Common myeloid progenitor, CD34-positive (primary cell): ENCODE measurements around the gene DDN.

ENCODE experiments used
- CTCF ChIA-PET: fragments of 350-600 bp; sonication (Branson Sonifier 250); formaldehyde crosslinking; loops from one replicate; lab custom pipeline; 2021; ENCODE audit warnings: antibody characterized with exemption; lab: Charles Lee
- POLR2A ChIA-PET: fragments of 350-600 bp; sonication (Branson Sonifier 250); formaldehyde crosslinking; loops from one replicate; lab custom pipeline; 2021; ENCODE audit warnings: antibody characterized with exemption; lab: Charles Lee
- DNase-seq, 3 donors: peaks; one replicate each; pipeline versions ENCODE4 v3.0.0 to v3.0.0-alpha.2; 2013
- H3K27ac ChIP-seq, 2 experiments: 1 replicate in 1 of 2; 2 replicates in 1 of 2; pipeline ENCODE4 v1.7.0; 2013; ENCODE audit warnings: inconsistent platforms in 2 of 2, low read length in 2 of 2, mild to moderate bottlenecking in 2 of 2, low read depth in 1 of 2, moderate library complexity in 1 of 2; ENCODE audit not compliant: severe bottlenecking in 2 of 2, insufficient read depth in 1 of 2, poor library complexity in 1 of 2
- H3K27me3 ChIP-seq, 5 experiments: replicated peaks in 2 of 5; 1 replicate in 3 of 5; 2 replicates in 2 of 5; pipeline versions ENCODE4 v1.6.1 to v1.7.0; 2013; ENCODE audit warnings: low read length in 4 of 5, mild to moderate bottlenecking in 2 of 5, moderate library complexity in 2 of 5, inconsistent platforms in 1 of 5; ENCODE audit not compliant: insufficient read depth in 5 of 5, control insufficient read depth in 4 of 5
- H3K36me3 ChIP-seq, 4 experiments: 1 replicate in 2 of 4; 2 replicates in 2 of 4; pipeline versions ENCODE4 v1.6.1 to v1.7.0; 2013; ENCODE audit warnings: low read length in 3 of 4, control low read depth in 1 of 4, mild to moderate bottlenecking in 1 of 4; ENCODE audit not compliant: control insufficient read depth in 4 of 4, insufficient read depth in 4 of 4
- H3K4me1 ChIP-seq, 4 experiments: 1 replicate in 3 of 4; 2 replicates in 1 of 4; pipeline versions ENCODE4 v1.6.1 to v1.7.1; 2013; ENCODE audit warnings: low read length in 3 of 4, mild to moderate bottlenecking in 3 of 4, control low read depth in 1 of 4, inconsistent platforms in 1 of 4, moderate library complexity in 1 of 4; ENCODE audit not compliant: control insufficient read depth in 4 of 4, insufficient read depth in 4 of 4; ENCODE audit errors: control extremely low read depth in 1 of 4
- H3K4me3 ChIP-seq, 7 experiments: 1 replicate in 4 of 7; 2 replicates in 3 of 7; pipeline versions ENCODE4 v1.5.1 to v1.7.0; 2013; ENCODE audit warnings: mild to moderate bottlenecking in 7 of 7, low read length in 6 of 7, moderate library complexity in 6 of 7, inconsistent platforms in 2 of 7, low read depth in 2 of 7, control low read depth in 1 of 7; ENCODE audit not compliant: insufficient read depth in 4 of 7, control insufficient read depth in 1 of 7; ENCODE audit errors: extremely low read depth in 1 of 7
- H3K9me3 ChIP-seq, 5 experiments: 1 replicate in 4 of 5; 2 replicates in 1 of 5; pipeline versions ENCODE4 v1.6.1 to v1.7.1; 2013; ENCODE audit warnings: low read length in 4 of 5, mild to moderate bottlenecking in 2 of 5, inconsistent platforms in 1 of 5, low read depth in 1 of 5, moderate library complexity in 1 of 5; ENCODE audit not compliant: control insufficient read depth in 4 of 5, insufficient read depth in 2 of 5; ENCODE audit errors: control extremely low read depth in 1 of 5
- WGBS: methylation state at CpG from one replicate; pipeline ENCODE4 v1.1.5; 2013; ENCODE audit not compliant: insufficient coverage; 5-methylcytosine and 5-hydroxymethylcytosine counted together

The DDN gene

DNA sequence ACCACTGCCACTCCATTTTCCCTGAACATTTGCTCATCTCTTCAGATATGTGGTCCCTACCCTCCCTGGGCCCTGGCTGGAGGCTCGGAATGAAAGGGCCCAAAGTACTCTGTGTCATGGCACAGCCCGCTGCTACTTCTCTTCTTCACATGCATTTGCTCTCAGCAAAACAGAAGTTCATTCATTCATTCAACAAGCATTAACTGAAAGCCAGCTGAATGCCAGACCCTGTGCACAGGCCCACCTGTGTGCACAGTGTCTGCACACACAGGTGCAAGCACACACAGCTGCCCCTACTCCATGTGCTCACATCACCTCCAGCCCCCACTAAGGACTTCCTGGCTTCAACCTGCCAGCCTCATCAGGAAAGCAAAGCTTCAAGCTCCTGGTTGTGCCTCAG lies 13.3 kb downstream of the DDN start:
- whole genome bisulfite sequencing: 100% methylated on average over 1 of the region's 2 CpGs
- H3K4me1 ChIP-seq: peaks cover 0 to 10% (median 8%) of the 10 kb centered on the region in 4 experiments
- no peaks in the 10 kb centered on the region for H3K36me3 ChIP-seq
- no peaks in the 10 kb centered on the region for H3K9me3 ChIP-seq
- no peak overlapping the region for H3K27ac ChIP-seq
- ChIA-PET CTCF (interaction anchor here (1.1 to 75.7 kb wide), 6 partner anchors 5 to 58 kb away, joined by 3 to 1637 read pairs (median 290); partner anchors contain the start of genes ARF3, DDN, FKBP11 and WNT1), POLR2A (interaction anchor here (1.2 kb wide), 1 partner anchor 11 kb away, joined by 3 read pairs; no protein-coding TSS in a partner anchor)
- H3K27me3 ChIP-seq: peaks cover 9 to 84% (median 49%) of the 10 kb centered on the region in 5 experiments
- H3K4me3 ChIP-seq: no peak overlapping the region
- DNase-seq: no peak

DNA sequence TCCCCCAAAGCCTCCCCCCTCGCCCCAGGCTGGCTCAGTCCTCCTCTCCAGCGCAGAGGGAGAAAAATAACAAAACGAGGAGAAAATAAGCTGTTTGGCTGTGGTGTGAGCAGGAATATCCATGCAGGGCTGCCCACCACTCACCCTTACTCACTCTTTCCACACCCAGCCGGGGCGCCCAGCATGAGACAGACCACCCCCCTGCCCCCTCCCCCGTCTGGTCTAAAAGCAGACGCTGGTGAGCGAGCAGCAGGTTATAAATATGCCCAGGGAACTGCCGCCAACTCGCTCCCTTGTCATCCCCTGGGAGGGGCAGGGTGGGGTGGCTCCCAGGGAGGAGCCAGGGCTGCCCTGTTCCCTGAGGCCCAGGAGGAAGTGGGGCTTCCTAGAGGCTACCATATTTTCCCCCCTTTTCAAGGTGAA lies 13.7 kb downstream of the DDN start:
- CTCF ChIA-PET: interaction anchor here (1.1 to 75.7 kb wide), 6 partner anchors 5 to 58 kb away, joined by 3 to 1637 read pairs (median 290); partner anchors contain the start of genes ARF3, DDN, FKBP11 and WNT1
- H3K9me3 ChIP-seq: no peaks in the 10 kb centered on the region
- WGBS: 32% methylated on average over 2 of the region's 10 CpGs
- H3K27me3 ChIP-seq: peaks cover 7 to 86% (median 49%) of the 10 kb centered on the region in 5 experiments
- no peak for DNase-seq
- no peak overlapping the region for H3K4me3 ChIP-seq
- peaks cover 0 to 14% (median 12%) of the 10 kb centered on the region in 4 experiments for H3K4me1 ChIP-seq
- POLR2A ChIA-PET: interaction anchor here (1.2 kb wide), 1 partner anchor 12 kb away, joined by 3 read pairs; no protein-coding TSS in a partner anchor
- H3K36me3 ChIP-seq: no peaks in the 10 kb centered on the region
- H3K27ac ChIP-seq: no peak overlapping the region

DNA sequence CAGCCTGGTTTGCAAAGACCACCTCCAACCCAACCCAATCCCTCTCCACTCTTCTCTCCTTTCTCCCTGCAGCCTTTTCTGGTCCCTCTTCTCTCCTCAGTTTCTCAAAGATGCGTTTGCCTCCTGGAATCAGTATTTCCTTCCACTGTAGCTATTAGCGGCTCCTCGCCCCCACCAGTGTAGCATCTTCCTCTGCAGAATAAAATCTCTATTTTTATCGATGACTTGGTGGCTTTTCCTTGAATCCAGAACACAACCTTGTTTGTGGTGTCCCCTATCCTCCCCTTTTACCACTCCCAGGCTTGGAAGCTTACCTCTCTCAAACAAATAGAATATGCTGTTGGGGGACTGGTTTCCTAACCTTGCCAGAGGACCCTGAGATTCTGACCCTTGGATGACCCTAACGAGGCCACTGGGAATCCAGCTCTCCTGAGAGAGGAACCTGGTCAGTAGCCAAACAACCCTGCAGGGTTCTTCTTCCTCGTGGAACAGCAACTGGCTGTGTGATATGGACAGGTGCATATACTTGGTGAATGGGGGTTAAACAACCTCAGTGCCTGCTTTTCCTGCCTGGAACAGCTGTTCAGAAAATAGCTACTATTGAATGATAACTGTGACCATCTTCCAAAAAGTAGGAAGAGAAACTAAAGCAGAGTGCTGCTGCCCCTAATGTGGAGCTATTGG lies 16.6 kb downstream of the DDN start:
- H3K27me3 ChIP-seq: peaks cover 3 to 97% (median 60%) of the 10 kb centered on the region in 5 experiments
- H3K36me3 ChIP-seq: no peaks in the 10 kb centered on the region
- H3K27ac ChIP-seq: no peak overlapping the region
- ChIA-PET CTCF (interaction anchor here (0.6 to 75.7 kb wide), 5 partner anchors 8 to 699 kb away, joined by 3 to 1637 read pairs (median 578); partner anchors contain the start of genes ARF3, DDN, FKBP11 and WNT1), POLR2A (no interaction called here)
- H3K4me1 ChIP-seq: peaks cover 0 to 42% (median 40%) of the 10 kb centered on the region in 4 experiments
- H3K9me3 ChIP-seq: no peaks in the 10 kb centered on the region
- 80% methylated on average over 6 of the region's 6 CpGs for WGBS
- no peak overlapping the region for H3K4me3 ChIP-seq
- no peak for DNase-seq

DNA sequence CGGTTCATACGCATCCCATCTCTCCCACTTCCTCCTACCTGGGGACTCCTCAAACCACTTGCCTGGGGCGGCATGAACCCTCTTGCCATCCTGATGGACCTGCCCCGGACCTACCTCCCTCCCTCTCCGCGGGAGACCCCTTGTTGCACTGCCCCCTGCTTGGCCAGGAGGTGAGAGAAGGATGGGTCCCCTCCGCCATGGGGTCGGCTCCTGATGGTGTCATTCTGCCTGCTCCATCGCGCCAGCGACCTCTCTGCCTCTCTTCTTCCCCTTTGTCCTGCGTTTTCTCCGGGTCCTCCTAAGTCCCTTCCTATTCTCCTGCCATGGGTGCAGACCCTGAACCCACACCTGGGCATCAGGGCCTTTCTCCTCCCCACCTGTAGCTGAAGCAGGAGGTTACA lies 17.4 kb downstream of the DDN start:
- ChIA-PET POLR2A (interaction anchor here (1.0 kb wide), 1 partner anchor 16 kb away, joined by 3 read pairs; no protein-coding TSS in a partner anchor), CTCF (interaction anchor here (0.6 to 75.7 kb wide), 5 partner anchors 7 to 700 kb away, joined by 3 to 1637 read pairs (median 578); partner anchors contain the start of genes ARF3, DDN, FKBP11 and WNT1)
- Histone ChIP-seq H3K9me3 (no peaks in the 10 kb centered on the region), H3K4me1 (peaks cover 0 to 47% (median 42%) of the 10 kb centered on the region in 4 experiments), H3K27ac (no peak overlapping the region), H3K4me3 (peak overlapping the region in 1 of 7 experiments; percentile 66), H3K36me3 (no peaks in the 10 kb centered on the region), H3K27me3 (peaks cover 6 to 98% (median 55%) of the 10 kb centered on the region in 5 experiments)
- 32% methylated on average over 8 of the region's 13 CpGs for WGBS
- no peak for DNase-seq

DNA sequence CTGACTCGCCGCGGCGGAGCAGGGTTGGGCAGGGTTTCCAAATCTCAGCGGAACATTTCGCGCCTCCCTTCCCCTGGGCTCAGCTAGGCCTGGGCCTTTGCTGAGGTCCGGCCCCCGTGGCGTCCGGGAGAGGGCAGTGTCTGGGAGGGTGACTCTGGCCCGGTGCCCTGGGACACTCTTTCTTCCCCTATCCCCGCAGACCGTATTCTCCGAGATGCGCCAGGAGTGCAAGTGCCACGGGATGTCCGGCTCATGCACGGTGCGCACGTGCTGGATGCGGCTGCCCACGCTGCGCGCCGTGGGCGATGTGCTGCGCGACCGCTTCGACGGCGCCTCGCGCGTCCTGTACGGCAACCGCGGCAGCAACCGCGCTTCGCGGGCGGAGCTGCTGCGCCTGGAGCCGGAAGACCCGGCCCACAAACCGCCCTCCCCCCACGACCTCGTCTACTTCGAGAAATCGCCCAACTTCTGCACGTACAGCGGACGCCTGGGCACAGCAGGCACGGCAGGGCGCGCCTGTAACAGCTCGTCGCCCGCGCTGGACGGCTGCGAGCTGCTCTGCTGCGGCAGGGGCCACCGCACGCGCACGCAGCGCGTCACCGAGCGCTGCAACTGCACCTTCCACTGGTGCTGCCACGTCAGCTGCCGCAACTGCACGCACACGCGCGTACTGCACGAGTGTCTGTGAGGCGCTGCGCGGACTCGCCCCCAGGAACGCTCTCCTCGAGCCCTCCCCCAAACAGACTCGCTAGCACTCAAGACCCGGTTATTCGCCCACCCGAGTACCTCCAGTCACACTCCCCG lies 18.0 kb downstream of the DDN start:
- H3K27me3 ChIP-seq: peaks cover 6 to 95% (median 55%) of the 10 kb centered on the region in 5 experiments
- no peaks in the 10 kb centered on the region for H3K9me3 ChIP-seq
- H3K36me3 ChIP-seq: no peaks in the 10 kb centered on the region
- POLR2A ChIA-PET: interaction anchor here (1.0 kb wide), 1 partner anchor 17 kb away, joined by 3 read pairs; no protein-coding TSS in a partner anchor
- no peak overlapping the region for H3K27ac ChIP-seq
- 1% methylated on average over 79 of the region's 91 CpGs for WGBS
- H3K4me1 ChIP-seq: peaks cover 0 to 47% (median 42%) of the 10 kb centered on the region in 4 experiments
- CTCF ChIA-PET: interaction anchor here (1.4 to 75.7 kb wide), 5 partner anchors 6 to 78 kb away, joined by 6 to 1637 read pairs (median 578); partner anchors contain the start of genes ARF3, DDN, FKBP11 and WNT1
- H3K4me3 ChIP-seq: peak overlapping the region; percentile 1 to 69 (median 35)
- DNase-seq: peak; percentile 46 to 81 (median 75)

DNA sequence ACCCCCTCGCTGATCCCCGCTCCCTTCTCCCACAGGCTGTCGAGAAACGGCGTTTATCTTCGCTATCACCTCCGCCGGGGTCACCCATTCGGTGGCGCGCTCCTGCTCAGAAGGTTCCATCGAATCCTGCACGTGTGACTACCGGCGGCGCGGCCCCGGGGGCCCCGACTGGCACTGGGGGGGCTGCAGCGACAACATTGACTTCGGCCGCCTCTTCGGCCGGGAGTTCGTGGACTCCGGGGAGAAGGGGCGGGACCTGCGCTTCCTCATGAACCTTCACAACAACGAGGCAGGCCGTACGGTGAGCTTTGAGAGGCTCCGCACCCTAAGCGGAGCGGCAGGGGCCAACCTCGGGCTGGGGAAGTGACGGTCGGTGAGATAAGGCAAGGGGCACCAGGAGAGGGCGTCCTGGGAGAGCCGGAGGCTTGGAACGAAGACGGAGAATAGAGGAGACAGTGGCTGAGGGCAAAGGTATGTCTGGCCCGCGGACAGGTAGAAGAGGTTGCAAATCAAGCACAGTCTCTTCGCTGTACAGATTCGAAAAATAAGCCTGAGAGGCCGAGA lies 18.7 kb downstream of the DDN start:
- H3K4me3 ChIP-seq: peak overlapping the region in 6 of 7 experiments; percentile 15 to 69 (median 46)
- no peaks in the 10 kb centered on the region for H3K36me3 ChIP-seq
- peaks cover 7 to 95% (median 51%) of the 10 kb centered on the region in 5 experiments for H3K27me3 ChIP-seq
- ChIA-PET POLR2A (no interaction called here), CTCF (interaction anchor here (1.4 to 75.7 kb wide), 7 partner anchors 6 to 128 kb away, joined by 3 to 1637 read pairs (median 64); partner anchors contain the start of genes ARF3, DDN, DDX23 and FKBP11)
- DNase-seq: peak in 2 of 3 donors; percentile 40 to 47
- WGBS: 1% methylated on average over 46 of the region's 46 CpGs
- H3K27ac ChIP-seq: no peak overlapping the region
- H3K9me3 ChIP-seq: no peaks in the 10 kb centered on the region
- peaks cover 0 to 47% (median 42%) of the 10 kb centered on the region in 4 experiments for H3K4me1 ChIP-seq
